Bronchial smooth muscle cell (primary cell): ENCODE measurements around the gene ST3GAL3. TPM values are rescaled to one million over a fixed set of nuclear protein-coding genes. Genes with fewer than 3 reads are reported as not detected.

Source experiments
- total RNA-seq: library from RNA; depleted of rRNA; stranded (reverse); fragments of >200 nt; gene quantifications from 2 replicates; pipeline ENCODE4 v1.2.1, GENCODE V29; 2014

Gene ST3GAL3
- total RNA-seq, result 14.0 and 17.2 TPM in 2 replicates

DNA sequence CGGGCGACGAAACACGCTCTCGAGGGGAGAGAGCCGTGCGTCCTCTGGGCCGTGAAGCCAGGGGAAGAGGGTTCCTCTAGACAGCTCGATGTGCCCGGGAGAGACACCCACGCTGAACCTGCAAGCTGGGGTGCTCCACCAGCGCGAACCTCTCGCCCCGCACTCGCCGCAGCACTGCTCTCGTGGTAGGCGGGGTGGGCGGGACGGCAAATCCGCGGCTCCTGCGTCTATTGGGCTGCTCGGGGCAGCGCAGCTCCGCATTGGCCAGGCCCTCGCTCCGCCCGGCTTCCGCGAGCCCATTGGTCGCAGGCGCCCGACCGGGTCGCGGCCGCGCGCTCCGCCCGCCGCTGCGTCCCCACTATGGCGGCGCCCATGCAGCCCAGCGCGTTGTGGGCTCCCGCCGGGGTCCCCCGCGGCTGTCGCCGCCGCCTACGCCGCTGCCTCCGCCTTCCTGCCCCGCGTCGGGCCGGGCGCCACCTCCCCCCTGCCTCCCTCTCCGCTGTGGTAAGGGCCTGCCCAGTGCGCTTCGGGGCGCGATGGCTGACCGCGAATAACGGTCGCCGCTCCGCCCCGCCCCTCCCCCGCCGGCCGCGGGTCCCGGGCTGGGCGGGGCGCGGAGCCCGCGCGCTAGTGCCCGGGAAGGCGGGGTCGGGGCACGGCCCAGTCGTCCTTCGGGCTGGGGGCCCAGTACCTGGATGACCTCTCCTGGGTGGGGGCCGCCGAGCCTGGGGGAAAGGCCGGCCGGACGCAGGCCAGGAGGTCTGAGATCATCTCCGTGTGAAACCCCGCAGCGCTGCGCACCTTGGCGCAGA, at the start of gene ST3GAL3:
ST3GAL3 (plus strand) TSS at position 347 of the 812 bp plus-strand sequence. CDS start 28,727 bp downstream, outside the sequence.

DNA sequence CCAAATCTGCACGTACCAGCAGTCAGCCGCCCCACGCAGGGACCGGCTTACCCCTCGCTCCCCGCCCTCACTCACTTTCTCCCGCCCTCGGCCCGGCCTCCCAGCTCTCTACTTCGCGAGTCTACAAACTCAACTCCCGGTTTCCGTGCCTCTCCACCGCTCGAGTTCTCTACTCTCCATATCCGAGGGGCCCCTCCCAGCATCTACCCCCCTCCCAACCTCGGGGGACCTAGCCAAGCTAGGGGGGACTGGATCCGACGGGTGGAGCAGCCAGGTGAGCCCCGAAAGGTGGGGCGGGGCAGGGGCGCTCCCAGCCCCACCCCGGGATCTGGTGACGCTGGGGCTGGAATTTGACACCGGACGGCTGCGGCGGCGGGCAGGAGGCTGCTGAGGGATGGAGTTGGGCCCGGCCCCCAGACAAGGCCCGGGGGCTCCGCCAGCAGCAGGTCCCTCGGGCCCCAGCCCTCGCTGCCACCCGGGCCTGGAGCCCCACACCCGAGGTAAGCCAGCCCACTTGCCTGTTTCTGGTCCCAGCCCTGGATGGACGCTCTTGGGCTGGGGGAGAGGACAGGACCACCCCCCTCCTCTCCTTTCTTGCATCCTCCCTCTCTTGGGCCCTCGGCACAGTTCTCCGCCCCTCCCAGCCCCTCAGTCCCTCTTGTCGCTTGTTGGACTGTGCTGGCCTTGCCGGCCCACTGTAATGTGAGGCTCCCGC, 226.2 kb downstream of the ST3GAL3 start, which contains the start of gene ARTN:
ARTN (plus strand) TSS at position 416 of the 715 bp plus-strand sequence. CDS start 1,856 bp downstream, outside the sequence.

DNA sequence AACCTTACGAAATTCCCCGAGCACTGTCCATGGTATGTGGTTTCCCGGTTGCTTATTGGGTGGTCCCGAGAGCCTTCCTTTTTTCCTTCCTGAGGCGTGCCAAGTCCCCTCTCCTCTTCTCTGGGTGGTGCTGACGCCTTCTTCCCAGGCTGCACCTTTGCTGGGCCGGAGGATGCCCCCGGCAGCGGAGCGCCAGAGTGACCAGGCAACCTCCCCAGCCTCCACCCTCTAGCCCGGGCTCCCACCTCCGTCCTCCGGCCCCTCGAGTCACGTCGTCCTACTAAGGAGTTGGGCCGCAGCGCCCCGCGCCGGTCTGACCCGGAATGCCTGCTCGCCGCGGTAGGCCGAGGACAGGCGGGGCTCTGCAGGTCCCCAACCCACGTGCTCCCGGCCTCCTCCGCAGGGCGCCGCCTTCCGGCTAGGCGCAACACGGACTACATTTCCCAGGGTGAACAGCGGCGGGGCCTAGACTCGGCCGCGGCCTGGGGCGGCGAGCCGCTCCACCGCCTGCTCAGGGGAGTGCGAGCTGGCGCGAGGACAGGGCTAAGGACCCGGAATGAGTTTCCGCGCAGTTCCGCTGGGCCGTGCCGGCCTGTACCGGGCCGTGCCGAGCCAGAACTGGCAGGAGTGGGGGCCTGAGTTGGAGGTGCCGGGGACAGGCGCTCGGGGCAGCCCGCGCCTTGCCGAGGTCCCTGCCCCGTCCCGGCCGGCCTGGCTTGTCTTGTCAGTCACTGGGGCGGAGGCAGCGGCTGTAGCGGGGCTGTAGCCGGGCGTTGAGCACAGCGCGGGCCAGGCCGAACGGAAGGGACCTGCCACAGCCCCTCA, 239.1 kb downstream of the ST3GAL3 start, which contains the start of gene IPO13:
IPO13 (plus strand) TSS at position 715 of the 825 bp plus-strand sequence. CDS start 651 bp downstream, outside the sequence.

DNA sequence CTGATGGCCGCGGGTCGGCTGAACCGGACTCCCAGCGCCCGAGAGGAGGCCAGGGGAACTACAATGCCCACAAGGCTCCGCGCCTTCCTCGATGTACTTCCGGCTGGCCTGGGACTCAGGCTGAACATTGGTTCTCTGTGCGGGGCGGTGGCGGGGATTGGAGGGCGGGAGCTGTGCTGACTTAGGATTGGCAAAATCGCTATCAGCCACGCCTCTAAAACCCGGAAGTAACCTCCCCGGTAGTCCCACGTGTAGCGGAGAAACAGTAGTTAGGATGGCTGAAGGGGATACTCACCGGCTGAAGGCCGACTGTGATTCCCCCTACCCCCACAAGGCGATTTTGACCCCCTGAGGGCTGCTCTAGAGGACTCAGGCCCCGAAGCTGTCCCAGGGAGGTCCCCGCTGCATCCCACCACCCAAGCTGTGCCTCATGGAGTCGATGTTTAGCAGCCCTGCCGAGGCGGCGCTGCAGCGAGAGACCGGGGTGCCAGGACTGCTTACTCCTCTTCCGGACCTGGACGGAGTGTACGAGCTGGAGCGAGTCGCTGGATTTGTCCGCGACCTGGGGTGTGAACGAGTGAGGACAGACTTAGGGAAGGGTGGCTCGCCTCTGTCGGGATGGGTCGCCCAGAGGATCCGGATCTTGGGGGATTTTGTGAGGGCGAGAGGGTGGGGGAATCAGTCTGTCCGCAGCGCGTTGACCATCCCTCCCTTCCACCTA, 262.6 kb downstream of the ST3GAL3 start, which contains the start of gene DPH2:
DPH2 (plus strand) TSS at position 265 of the 721 bp plus-strand sequence; CDS start at position 431, 166 bp downstream.

DNA sequence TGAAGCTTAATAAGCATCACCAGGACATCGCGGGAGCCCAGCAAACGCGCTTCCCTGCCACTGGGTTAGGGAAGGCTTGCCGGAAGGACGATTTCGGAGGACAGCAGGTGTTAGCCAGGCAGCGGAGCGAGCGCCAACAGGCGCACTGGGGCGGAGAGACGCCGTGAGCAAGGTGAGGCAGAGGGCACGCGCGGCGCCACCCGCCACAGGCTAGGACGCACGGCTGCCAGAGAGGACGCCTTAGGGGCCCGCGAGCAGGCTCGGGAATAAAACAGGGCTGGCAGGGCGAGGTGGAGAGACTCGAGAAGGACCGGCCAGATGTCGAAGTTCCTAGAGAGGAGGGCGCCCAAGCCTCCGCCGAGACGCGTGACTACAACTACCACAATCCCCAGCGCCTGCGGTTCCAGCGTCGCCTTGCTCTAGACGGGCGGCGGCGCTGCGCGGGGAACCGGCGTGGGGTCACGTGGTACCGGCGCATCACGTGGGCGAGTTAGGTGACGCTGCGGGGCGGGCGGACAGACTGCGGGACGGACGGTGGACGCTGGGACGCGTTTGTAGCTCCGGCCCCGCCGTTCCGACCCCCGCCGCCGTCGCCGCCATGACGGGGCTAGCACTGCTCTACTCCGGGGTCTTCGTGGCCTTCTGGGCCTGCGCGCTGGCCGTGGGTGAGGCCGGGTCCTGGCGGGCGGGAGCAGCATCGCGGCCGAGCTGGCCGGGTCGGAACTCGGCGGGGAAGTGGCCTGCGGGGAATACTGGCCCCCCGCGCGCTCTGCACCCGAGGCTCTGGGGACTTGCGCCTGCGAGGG, 267.3 kb downstream of the ST3GAL3 start, which contains the start of gene ATP6V0B:
ATP6V0B (plus strand) TSS at position 518 of the 806 bp plus-strand sequence; CDS start at position 599, 81 bp downstream.

GRCh38 chr1:43978551-43979260, 271.4 kb downstream of the ST3GAL3 start, which contains the start of gene B4GALT2:
TSS of gene B4GALT2 (plus strand) at chr1:43979210. CDS start at chr1:43981161, 1,951 bp downstream.

Other genes with a start within 250 kb of the ST3GAL3 start
- gene PTPRF, start 176.7 kb upstream of the ST3GAL3 start, total RNA-seq, result 15.3 and 40.0 TPM in 2 replicates
- 38.3 and 41.9 TPM in 2 replicates for gene KDM4A, start 57.4 kb upstream of the ST3GAL3 start, total RNA-seq
- gene ARTN, start 226.3 kb downstream of the ST3GAL3 start, total RNA-seq, result under 0.01 TPM in 1 of 2 replicates, not detected in the other
- gene IPO13, start 239.4 kb downstream of the ST3GAL3 start, total RNA-seq, result 10.2 and 13.7 TPM in 2 replicates